H1 (cell line): ENCODE results near the gene CBLB.

ENCODE experiments used
- BRCA1 ChIP-seq: IDR thresholded peaks from 2 replicates; pipeline ENCODE4 v1.6.1; 2012; ENCODE audit warnings: low read depth, low read length, improper control_type of control experiment
- EGR1 ChIP-seq: IDR thresholded peaks from 2 replicates; pipeline ENCODE4 v1.6.1; 2011; ENCODE audit warnings: low read depth, low read length, borderline replicate concordance
- EP300 ChIP-seq, 2 experiments: IDR thresholded peaks; 1 replicate in 1 of 2; 2 replicates in 1 of 2; pipeline ENCODE4 v1.6.1; 2011 to 2012; ENCODE audit warnings: low read depth in 2 of 2, low read length in 2 of 2, mild to moderate bottlenecking in 2 of 2, borderline replicate concordance in 1 of 2, inconsistent platforms in 1 of 2, moderate library complexity in 1 of 2
- POLR2A ChIP-seq, 2 experiments: IDR thresholded peaks; 1 replicate in 1 of 2; 2 replicates in 1 of 2; pipeline ENCODE4 v1.6.1; 2011; ENCODE audit warnings: low read depth in 2 of 2, low read length in 2 of 2, mild to moderate bottlenecking in 2 of 2; ENCODE audit errors: control extremely low read depth in 1 of 2
- POLR2AphosphoS5 ChIP-seq: IDR thresholded peaks from 2 replicates; pipeline ENCODE4 v1.6.1; 2011; ENCODE audit warnings: low read depth, low read length
- RAD21 ChIP-seq, 2 experiments: IDR thresholded peaks in 1 of 2; conservative IDR thresholded peaks in 1 of 2; 2 replicates each; pipeline ENCODE4 v1.6.1; 2011; ENCODE audit warnings: low read depth in 2 of 2, low read length in 2 of 2, improper control_type of control experiment in 1 of 2, inconsistent platforms in 1 of 2, mild to moderate bottlenecking in 1 of 2, moderate library complexity in 1 of 2
- RBBP5 ChIP-seq: IDR thresholded peaks from 2 replicates; pipeline ENCODE4 v1.7.1; 2012; ENCODE audit warnings: low read depth, mild to moderate bottlenecking, inconsistent platforms, low read length, moderate library complexity, borderline replicate concordance
- SIN3A ChIP-seq, 2 experiments: IDR thresholded peaks in 1 of 2; conservative IDR thresholded peaks in 1 of 2; 2 replicates each; pipeline ENCODE4 v1.6.1; 2011 to 2012; ENCODE audit warnings: low read length in 2 of 2, improper control_type of control experiment in 1 of 2, low read depth in 1 of 2, mild to moderate bottlenecking in 1 of 2
- TBP ChIP-seq: IDR thresholded peaks from 2 replicates; pipeline ENCODE4 v1.6.1; 2011; ENCODE audit warnings: low read depth, low read length, improper control_type of control experiment
- TF ChIP-seq, protein P1 (sequence below): IDR thresholded peaks from 2 replicates; pipeline ENCODE4 v1.6.1; 2011; ENCODE audit warnings: low read depth, mild to moderate bottlenecking, low read length; ENCODE audit not compliant: insufficient read depth
- TF ChIP-seq, protein P2 (sequence below), 3 experiments: IDR thresholded peaks; 1 replicate in 2 of 3; 2 replicates in 1 of 3; pipeline versions ENCODE4 v1.5.1 to v1.6.1; 2011; ENCODE audit warnings: low read length in 3 of 3, mild to moderate bottlenecking in 3 of 3, inconsistent platforms in 2 of 3, low read depth in 1 of 3, moderate library complexity in 1 of 3; ENCODE audit not compliant: insufficient read depth in 1 of 3; ENCODE audit errors: control extremely low read depth in 1 of 3
- TF ChIP-seq, protein P3 (sequence below): IDR thresholded peaks from 2 replicates; pipeline ENCODE4 v1.6.1; 2012; ENCODE audit warnings: low read length, inconsistent platforms

DNA sequence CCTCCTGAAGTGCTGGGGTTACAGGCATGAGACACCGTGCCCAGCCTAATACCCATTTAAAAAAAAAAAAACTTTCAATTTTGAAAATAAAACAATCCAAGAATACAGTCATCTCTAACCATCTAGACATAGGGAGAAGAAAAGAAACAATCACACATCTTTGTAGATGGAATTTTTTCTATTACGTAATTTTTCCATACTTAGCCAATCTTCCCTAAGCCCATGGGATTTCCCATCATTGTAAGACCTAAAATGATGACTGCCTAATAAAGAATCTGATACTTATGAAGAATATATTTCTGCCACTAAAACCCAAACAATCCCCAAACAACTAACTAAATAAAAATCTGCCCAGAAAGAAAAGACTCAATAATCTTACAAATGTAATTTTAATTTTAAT is 88.7 kb downstream of the CBLB start:
- TF ChIP-seq POLR2AphosphoS5 = no peak
- TF ChIP-seq POLR2A (IDR thresholded peaks at IDR 0.05; ENCODE audit: control extremely low read depth in 1 of 2, low read depth in 2 of 2, low read length in 2 of 2) = no peak
- TF ChIP-seq RAD21 (IDR thresholded peaks at IDR 0.05 in 1 of 2, conservative IDR thresholded peaks at IDR 0.05 in 1 of 2; ENCODE audit: low read depth in 2 of 2, low read length in 2 of 2) = no peak
- no peak for TF ChIP-seq EP300 (IDR thresholded peaks at IDR 0.05; ENCODE audit: borderline replicate concordance in 1 of 2, low read depth in 2 of 2, low read length in 2 of 2)
- TF ChIP-seq RBBP5 = no peak
- TF ChIP-seq, protein P1, sequence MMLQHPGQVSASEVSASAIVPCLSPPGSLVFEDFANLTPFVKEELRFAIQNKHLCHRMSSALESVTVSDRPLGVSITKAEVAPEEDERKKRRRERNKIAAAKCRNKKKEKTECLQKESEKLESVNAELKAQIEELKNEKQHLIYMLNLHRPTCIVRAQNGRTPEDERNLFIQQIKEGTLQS = no peak
- TF ChIP-seq, protein P2, sequence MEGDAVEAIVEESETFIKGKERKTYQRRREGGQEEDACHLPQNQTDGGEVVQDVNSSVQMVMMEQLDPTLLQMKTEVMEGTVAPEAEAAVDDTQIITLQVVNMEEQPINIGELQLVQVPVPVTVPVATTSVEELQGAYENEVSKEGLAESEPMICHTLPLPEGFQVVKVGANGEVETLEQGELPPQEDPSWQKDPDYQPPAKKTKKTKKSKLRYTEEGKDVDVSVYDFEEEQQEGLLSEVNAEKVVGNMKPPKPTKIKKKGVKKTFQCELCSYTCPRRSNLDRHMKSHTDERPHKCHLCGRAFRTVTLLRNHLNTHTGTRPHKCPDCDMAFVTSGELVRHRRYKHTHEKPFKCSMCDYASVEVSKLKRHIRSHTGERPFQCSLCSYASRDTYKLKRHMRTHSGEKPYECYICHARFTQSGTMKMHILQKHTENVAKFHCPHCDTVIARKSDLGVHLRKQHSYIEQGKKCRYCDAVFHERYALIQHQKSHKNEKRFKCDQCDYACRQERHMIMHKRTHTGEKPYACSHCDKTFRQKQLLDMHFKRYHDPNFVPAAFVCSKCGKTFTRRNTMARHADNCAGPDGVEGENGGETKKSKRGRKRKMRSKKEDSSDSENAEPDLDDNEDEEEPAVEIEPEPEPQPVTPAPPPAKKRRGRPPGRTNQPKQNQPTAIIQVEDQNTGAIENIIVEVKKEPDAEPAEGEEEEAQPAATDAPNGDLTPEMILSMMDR (IDR thresholded peaks at IDR 0.05; ENCODE audit: control extremely low read depth in 1 of 3, insufficient read depth in 1 of 3, low read depth in 1 of 3, low read length in 3 of 3) = no peak
- TF ChIP-seq EGR1 = no peak
- no peak for TF ChIP-seq TBP
- no peak for TF ChIP-seq SIN3A (conservative IDR thresholded peaks at IDR 0.05 in 1 of 2, IDR thresholded peaks at IDR 0.05 in 1 of 2; ENCODE audit: low read depth in 1 of 2, low read length in 2 of 2)
- TF ChIP-seq BRCA1 = no peak
- TF ChIP-seq, protein P3, sequence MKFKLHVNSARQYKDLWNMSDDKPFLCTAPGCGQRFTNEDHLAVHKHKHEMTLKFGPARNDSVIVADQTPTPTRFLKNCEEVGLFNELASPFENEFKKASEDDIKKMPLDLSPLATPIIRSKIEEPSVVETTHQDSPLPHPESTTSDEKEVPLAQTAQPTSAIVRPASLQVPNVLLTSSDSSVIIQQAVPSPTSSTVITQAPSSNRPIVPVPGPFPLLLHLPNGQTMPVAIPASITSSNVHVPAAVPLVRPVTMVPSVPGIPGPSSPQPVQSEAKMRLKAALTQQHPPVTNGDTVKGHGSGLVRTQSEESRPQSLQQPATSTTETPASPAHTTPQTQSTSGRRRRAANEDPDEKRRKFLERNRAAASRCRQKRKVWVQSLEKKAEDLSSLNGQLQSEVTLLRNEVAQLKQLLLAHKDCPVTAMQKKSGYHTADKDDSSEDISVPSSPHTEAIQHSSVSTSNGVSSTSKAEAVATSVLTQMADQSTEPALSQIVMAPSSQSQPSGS = no peak
